Measurements from ENCODE around the gene USP34.

Gene USP34

DNA sequence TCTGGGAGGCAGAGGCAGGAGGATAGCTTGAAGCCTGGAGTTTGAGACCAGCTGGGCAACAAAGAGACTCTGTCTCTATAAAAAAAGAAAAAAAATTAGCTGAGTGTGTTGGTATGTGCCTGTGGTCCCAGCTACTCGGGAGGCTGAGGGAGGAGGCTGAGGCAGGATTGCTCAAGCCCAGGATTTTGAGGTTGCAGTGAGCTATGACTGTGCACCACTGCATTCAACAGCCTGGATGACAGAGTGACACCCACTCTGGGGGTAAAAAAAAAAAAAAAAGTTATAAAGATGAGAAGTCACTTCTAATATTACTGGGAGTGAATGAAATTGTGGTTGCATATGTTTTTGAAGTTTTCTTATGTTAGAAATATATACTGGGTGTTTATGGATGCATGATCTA, 237.3 kb downstream of the USP34 start:
- Histone ChIP-seq H3K56ac (ENCODE audit: low read length) (no peak overlapping the region), H3K4me1 (ENCODE audit: control insufficient read depth, low read depth, low read length) (no peaks in the 10 kb centered on the region), H3K23ac (ENCODE audit: low read length) (no peak overlapping the region), H3K79me2 (ENCODE audit: control insufficient read depth, insufficient read depth, low read length) (no peaks in the 10 kb centered on the region), H4K8ac (ENCODE audit: low read depth, low read length) (no peak overlapping the region), H4K5ac (ENCODE audit: low read length) (no peak overlapping the region), H3K79me1 (ENCODE audit: low read length) (no peaks in the 10 kb centered on the region), H3K4me2 (ENCODE audit: low read length) (no peak overlapping the region), H2BK5ac (ENCODE audit: low read length) (no peak overlapping the region), H3K27me3 (ENCODE audit: insufficient read depth, low read length, poor library complexity) (no peaks in the 10 kb centered on the region), H2BK15ac (replicated peaks; ENCODE audit: low read depth) (no peak overlapping the region), H3K18ac (ENCODE audit: low read length) (no peak overlapping the region), H2BK120ac (ENCODE audit: low read depth, low read length) (no peak overlapping the region), H3K27ac (ENCODE audit: low read depth, low read length) (no peak overlapping the region), H3K36me3 (ENCODE audit: control insufficient read depth, insufficient read depth, low read length) (no peaks in the 10 kb centered on the region), H2AK5ac (ENCODE audit: low read length) (no peak overlapping the region), H3K9ac (ENCODE audit: low read length) (no peak overlapping the region), H3K4ac (ENCODE audit: low read depth, low read length) (no peak overlapping the region), H3K4me3 (ENCODE audit: low read length) (no peak overlapping the region)
- WGBS (ENCODE audit: extremely low coverage, insufficient coverage, low lambda C conversion rate): no CpG with 5 or more reads among the region's 1 CpG
- no peak for DNase-seq

DNA sequence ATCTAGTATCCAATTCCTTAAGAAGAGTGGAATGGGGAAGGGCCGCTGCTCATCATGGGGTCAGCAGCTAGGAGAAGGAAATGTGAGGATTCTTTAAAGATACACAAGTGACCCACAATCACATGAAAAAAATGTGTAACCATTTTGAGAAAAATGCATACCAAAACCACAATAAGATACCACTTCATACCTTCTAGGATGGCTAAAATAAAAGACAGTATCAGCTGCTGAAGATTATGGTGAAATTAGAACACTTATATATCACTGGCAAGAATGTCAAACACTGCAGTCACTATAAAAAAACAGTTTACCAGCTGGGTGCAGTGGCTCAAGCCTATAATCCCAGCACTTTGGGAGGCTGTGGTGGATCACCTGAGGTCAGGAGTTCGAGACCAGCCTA, 241.0 kb downstream of the USP34 start:
- Histone ChIP-seq H2AK5ac (ENCODE audit: low read length) (no peak overlapping the region), H3K4me1 (ENCODE audit: control insufficient read depth, low read depth, low read length) (no peaks in the 10 kb centered on the region), H3K56ac (ENCODE audit: low read length) (no peak overlapping the region), H3K27ac (ENCODE audit: low read depth, low read length) (no peak overlapping the region), H3K9ac (ENCODE audit: low read length) (no peak overlapping the region), H3K18ac (ENCODE audit: low read length) (no peak overlapping the region), H3K4me3 (ENCODE audit: low read length) (no peak overlapping the region), H3K4ac (ENCODE audit: low read depth, low read length) (no peak overlapping the region), H3K27me3 (ENCODE audit: insufficient read depth, low read length, poor library complexity) (no peaks in the 10 kb centered on the region), H2BK120ac (ENCODE audit: low read depth, low read length) (no peak overlapping the region), H4K8ac (ENCODE audit: low read depth, low read length) (no peak overlapping the region), H4K5ac (ENCODE audit: low read length) (no peak overlapping the region), H3K79me1 (ENCODE audit: low read length) (no peaks in the 10 kb centered on the region), H2BK15ac (replicated peaks; ENCODE audit: low read depth) (no peak overlapping the region), H2BK5ac (ENCODE audit: low read length) (no peak overlapping the region), H3K79me2 (ENCODE audit: control insufficient read depth, insufficient read depth, low read length) (no peaks in the 10 kb centered on the region), H3K36me3 (ENCODE audit: control insufficient read depth, insufficient read depth, low read length) (no peaks in the 10 kb centered on the region), H3K23ac (ENCODE audit: low read length) (no peak overlapping the region), H3K4me2 (ENCODE audit: low read length) (no peak overlapping the region)
- DNase-seq: no peak
- no CpG with 5 or more reads among the region's 2 CpGs for WGBS (ENCODE audit: extremely low coverage, insufficient coverage, low lambda C conversion rate)

DNA sequence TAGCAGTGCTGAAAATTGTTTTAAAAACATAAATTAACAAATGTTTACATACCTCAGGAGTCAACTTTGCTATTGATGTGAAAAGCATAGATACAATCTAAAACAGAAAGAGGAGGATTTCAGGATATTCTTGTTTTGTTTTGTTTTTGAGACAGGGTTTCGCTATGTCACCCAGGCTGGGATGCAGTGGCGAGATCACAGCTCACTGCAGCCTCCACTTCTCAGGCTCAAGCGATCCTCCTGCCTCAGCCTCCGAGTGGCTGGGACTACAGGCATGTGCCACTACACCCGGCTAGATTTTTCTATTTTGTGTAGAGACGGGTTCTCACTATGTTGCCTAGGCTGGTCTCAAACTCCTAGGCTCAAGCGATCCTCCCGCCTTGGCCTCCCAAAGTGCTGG, 248.3 kb downstream of the USP34 start:
- no peak overlapping the region for H3K9ac ChIP-seq (ENCODE audit: low read length)
- H3K27ac ChIP-seq (ENCODE audit: low read depth, low read length): no peak overlapping the region
- H3K79me2 ChIP-seq (ENCODE audit: control insufficient read depth, insufficient read depth, low read length): no peaks in the 10 kb centered on the region
- H3K4me3 ChIP-seq (ENCODE audit: low read length): no peak overlapping the region
- no peaks in the 10 kb centered on the region for H3K36me3 ChIP-seq (ENCODE audit: control insufficient read depth, insufficient read depth, low read length)
- H2BK120ac ChIP-seq (ENCODE audit: low read depth, low read length): no peak overlapping the region
- WGBS (ENCODE audit: extremely low coverage, insufficient coverage, low lambda C conversion rate): no CpG with 5 or more reads among the region's 8 CpGs
- H2AK5ac ChIP-seq (ENCODE audit: low read length): no peak overlapping the region
- no peaks in the 10 kb centered on the region for H3K79me1 ChIP-seq (ENCODE audit: low read length)
- DNase-seq: no peak
- no peak overlapping the region for H2BK15ac ChIP-seq (replicated peaks; ENCODE audit: low read depth)
- no peak overlapping the region for H4K8ac ChIP-seq (ENCODE audit: low read depth, low read length)
- no peak overlapping the region for H2BK5ac ChIP-seq (ENCODE audit: low read length)
- H4K5ac ChIP-seq (ENCODE audit: low read length): no peak overlapping the region
- no peaks in the 10 kb centered on the region for H3K4me1 ChIP-seq (ENCODE audit: control insufficient read depth, low read depth, low read length)
- H3K18ac ChIP-seq (ENCODE audit: low read length): no peak overlapping the region
- no peak overlapping the region for H3K23ac ChIP-seq (ENCODE audit: low read length)
- H3K56ac ChIP-seq (ENCODE audit: low read length): no peak overlapping the region
- no peaks in the 10 kb centered on the region for H3K27me3 ChIP-seq (ENCODE audit: insufficient read depth, low read length, poor library complexity)
- H3K4me2 ChIP-seq (ENCODE audit: low read length): no peak overlapping the region
- no peak overlapping the region for H3K4ac ChIP-seq (ENCODE audit: low read depth, low read length)

DNA sequence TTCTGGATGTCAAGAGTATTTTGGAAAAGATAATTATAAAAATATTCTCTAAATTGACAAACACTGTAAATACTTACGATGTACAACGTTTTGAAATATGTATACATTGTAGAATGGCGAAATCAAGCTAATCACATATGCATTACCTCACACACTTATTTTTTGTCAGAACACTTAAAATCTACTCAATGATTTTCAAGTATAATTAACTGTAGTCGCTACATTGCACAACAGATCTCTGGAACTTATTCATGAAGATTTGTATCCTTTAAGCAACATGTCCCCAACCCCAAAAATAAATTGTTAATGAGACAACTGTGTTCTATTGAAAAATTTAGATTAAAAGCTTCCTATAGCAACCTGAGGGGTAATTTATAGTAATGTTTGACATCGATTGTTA, 249.1 kb downstream of the USP34 start:
- Histone ChIP-seq H3K36me3 (ENCODE audit: control insufficient read depth, insufficient read depth, low read length) (no peaks in the 10 kb centered on the region), H3K27me3 (ENCODE audit: insufficient read depth, low read length, poor library complexity) (no peaks in the 10 kb centered on the region), H3K9ac (ENCODE audit: low read length) (no peak overlapping the region), H3K4me3 (ENCODE audit: low read length) (no peak overlapping the region), H2AK5ac (ENCODE audit: low read length) (no peak overlapping the region), H4K8ac (ENCODE audit: low read depth, low read length) (no peak overlapping the region), H4K5ac (ENCODE audit: low read length) (no peak overlapping the region), H2BK15ac (replicated peaks; ENCODE audit: low read depth) (no peak overlapping the region), H3K4me2 (ENCODE audit: low read length) (no peak overlapping the region), H3K27ac (ENCODE audit: low read depth, low read length) (no peak overlapping the region), H2BK120ac (ENCODE audit: low read depth, low read length) (no peak overlapping the region), H3K4ac (ENCODE audit: low read depth, low read length) (no peak overlapping the region), H3K18ac (ENCODE audit: low read length) (no peak overlapping the region), H3K56ac (ENCODE audit: low read length) (no peak overlapping the region), H3K4me1 (ENCODE audit: control insufficient read depth, low read depth, low read length) (no peaks in the 10 kb centered on the region), H3K79me2 (ENCODE audit: control insufficient read depth, insufficient read depth, low read length) (no peaks in the 10 kb centered on the region), H3K23ac (ENCODE audit: low read length) (no peak overlapping the region), H2BK5ac (ENCODE audit: low read length) (no peak overlapping the region), H3K79me1 (ENCODE audit: low read length) (no peaks in the 10 kb centered on the region)
- WGBS (ENCODE audit: extremely low coverage, insufficient coverage, low lambda C conversion rate): no CpG with 5 or more reads among the region's 5 CpGs
- no peak for DNase-seq

DNA sequence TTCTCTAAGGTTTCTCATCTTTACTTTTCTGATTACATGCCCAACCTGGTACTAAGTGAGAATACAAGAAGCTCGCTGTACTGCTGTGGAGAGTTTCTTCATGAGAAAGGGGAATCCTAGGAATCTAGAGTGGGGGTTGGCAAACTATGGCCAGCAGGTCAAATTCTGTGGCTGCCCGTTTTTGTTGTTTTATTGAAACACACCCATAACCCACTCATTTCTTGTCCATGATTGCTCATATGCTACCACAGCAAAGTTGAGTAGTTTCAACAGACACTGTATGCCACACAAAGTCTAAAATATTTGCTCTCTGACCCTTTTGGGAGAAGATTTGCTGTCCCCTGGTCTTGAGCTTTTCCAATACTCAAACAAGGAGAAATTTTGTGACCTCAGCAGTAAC, 250.1 kb downstream of the USP34 start:
- Histone ChIP-seq H3K4me3 (ENCODE audit: low read length) (no peak overlapping the region), H2BK5ac (ENCODE audit: low read length) (no peak overlapping the region), H3K27ac (ENCODE audit: low read depth, low read length) (no peak overlapping the region), H3K79me2 (ENCODE audit: control insufficient read depth, insufficient read depth, low read length) (no peaks in the 10 kb centered on the region), H3K36me3 (ENCODE audit: control insufficient read depth, insufficient read depth, low read length) (no peaks in the 10 kb centered on the region), H3K4ac (ENCODE audit: low read depth, low read length) (no peak overlapping the region), H3K23ac (ENCODE audit: low read length) (no peak overlapping the region), H2BK120ac (ENCODE audit: low read depth, low read length) (no peak overlapping the region), H4K8ac (ENCODE audit: low read depth, low read length) (no peak overlapping the region), H2BK15ac (replicated peaks; ENCODE audit: low read depth) (no peak overlapping the region), H3K4me1 (ENCODE audit: control insufficient read depth, low read depth, low read length) (no peaks in the 10 kb centered on the region), H2AK5ac (ENCODE audit: low read length) (no peak overlapping the region), H3K18ac (ENCODE audit: low read length) (no peak overlapping the region), H3K9ac (ENCODE audit: low read length) (no peak overlapping the region), H3K79me1 (ENCODE audit: low read length) (no peaks in the 10 kb centered on the region), H3K56ac (ENCODE audit: low read length) (no peak overlapping the region), H3K4me2 (ENCODE audit: low read length) (no peak overlapping the region), H4K5ac (ENCODE audit: low read length) (no peak overlapping the region), H3K27me3 (ENCODE audit: insufficient read depth, low read length, poor library complexity) (no peaks in the 10 kb centered on the region)
- WGBS (ENCODE audit: extremely low coverage, insufficient coverage, low lambda C conversion rate): no CpG with 5 or more reads among the region's 2 CpGs
- no peak for DNase-seq

DNA sequence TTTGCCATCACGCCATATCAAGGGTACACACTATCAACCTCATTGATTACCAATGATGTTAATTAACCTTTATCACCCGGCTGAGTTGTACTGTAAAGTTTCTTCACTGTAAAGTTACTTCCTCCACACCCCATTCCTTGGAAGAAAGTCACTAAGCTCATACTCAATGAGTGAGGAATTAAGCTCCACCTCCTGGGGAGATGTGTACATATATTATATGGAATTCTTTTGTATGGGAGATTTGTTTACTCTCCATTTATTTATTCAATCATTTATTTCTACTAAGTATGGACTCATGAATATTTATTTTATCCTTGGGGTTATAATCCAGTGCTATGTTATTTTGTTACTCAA, 252.1 kb downstream of the USP34 start:
- H3K56ac ChIP-seq (ENCODE audit: low read length): no peak overlapping the region
- no peak overlapping the region for H4K8ac ChIP-seq (ENCODE audit: low read depth, low read length)
- no CpG with 5 or more reads among the region's 2 CpGs for WGBS (ENCODE audit: extremely low coverage, insufficient coverage, low lambda C conversion rate)
- H3K18ac ChIP-seq (ENCODE audit: low read length): no peak overlapping the region
- no peak overlapping the region for H3K27ac ChIP-seq (ENCODE audit: low read depth, low read length)
- H3K23ac ChIP-seq (ENCODE audit: low read length): no peak overlapping the region
- no peak overlapping the region for H3K4me3 ChIP-seq (ENCODE audit: low read length)
- no peak for DNase-seq
- no peaks in the 10 kb centered on the region for H3K79me1 ChIP-seq (ENCODE audit: low read length)
- no peaks in the 10 kb centered on the region for H3K27me3 ChIP-seq (ENCODE audit: insufficient read depth, low read length, poor library complexity)
- H3K4me2 ChIP-seq (ENCODE audit: low read length): no peak overlapping the region
- no peak overlapping the region for H2BK5ac ChIP-seq (ENCODE audit: low read length)
- no peaks in the 10 kb centered on the region for H3K4me1 ChIP-seq (ENCODE audit: control insufficient read depth, low read depth, low read length)
- no peak overlapping the region for H3K9ac ChIP-seq (ENCODE audit: low read length)
- no peak overlapping the region for H2BK120ac ChIP-seq (ENCODE audit: low read depth, low read length)
- H2AK5ac ChIP-seq (ENCODE audit: low read length): no peak overlapping the region
- no peak overlapping the region for H2BK15ac ChIP-seq (replicated peaks; ENCODE audit: low read depth)
- no peak overlapping the region for H4K5ac ChIP-seq (ENCODE audit: low read length)
- H3K79me2 ChIP-seq (ENCODE audit: control insufficient read depth, insufficient read depth, low read length): no peaks in the 10 kb centered on the region
- H3K4ac ChIP-seq (ENCODE audit: low read depth, low read length): no peak overlapping the region
- H3K36me3 ChIP-seq (ENCODE audit: control insufficient read depth, insufficient read depth, low read length): peaks cover 1% of the 10 kb centered on the region

Data from mesendoderm (in vitro differentiated cells).